Raji (cell line): ENCODE measurements around the gene RNF144A.

Experiments used
- POLR2A ChIP-seq: IDR thresholded peaks from 2 replicates; pipeline ENCODE4 v1.6.1; 2011; ENCODE audit warnings: low read depth, low read length, control low read depth; ENCODE audit not compliant: insufficient read depth

RNF144A gene

GRCh38 chr2:7034303-7034702, 117.1 kb downstream of the RNF144A start:
- TF ChIP-seq POLR2A = no peak

DNA sequence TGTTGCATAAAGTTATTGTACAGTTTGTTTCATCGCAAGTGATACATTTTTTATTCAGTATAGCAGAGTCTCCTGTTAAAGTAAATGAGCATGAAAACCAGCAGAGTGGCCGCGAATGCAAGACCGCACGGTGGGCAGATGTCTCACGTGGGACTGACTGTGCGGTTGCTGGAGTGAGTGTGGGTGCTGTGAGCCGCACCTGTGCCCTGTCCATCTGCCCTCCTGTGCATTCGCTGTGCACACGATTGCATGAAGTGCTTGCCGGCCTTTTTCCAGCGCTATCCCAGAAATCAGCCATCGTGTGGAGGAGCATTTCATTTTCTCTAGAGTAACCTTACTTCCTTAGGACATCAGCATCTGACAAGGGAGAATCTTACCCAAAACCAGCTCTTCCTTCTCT, 118.7 kb downstream of the RNF144A start:
- no peak for TF ChIP-seq POLR2A

GRCh38 chr2:7037340-7038333, 120.4 kb downstream of the RNF144A start:
- TF ChIP-seq POLR2A = no peak

DNA sequence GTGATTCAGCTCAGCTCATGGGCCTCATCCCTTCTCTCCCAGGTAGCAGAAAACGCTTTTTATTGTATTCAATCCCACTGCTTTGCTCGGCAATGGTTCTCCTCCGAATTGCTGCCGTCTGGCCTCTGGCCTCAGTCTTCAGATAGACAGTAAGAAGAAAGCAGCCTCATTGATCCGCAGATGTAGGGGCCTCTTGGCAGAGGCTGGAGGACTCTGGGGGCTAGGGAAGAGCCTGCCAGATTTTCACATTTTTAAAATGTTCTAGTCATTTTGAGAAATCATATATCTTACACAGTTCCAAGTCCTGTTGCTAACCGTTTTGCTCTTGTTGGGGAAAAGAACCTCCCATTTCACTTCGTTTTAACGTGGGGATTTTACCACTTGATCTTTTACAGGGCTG, 123.3 kb downstream of the RNF144A start:
- TF ChIP-seq POLR2A = no peak

GRCh38 chr2:7041421-7041820, 124.2 kb downstream of the RNF144A start:
- TF ChIP-seq POLR2A = no peak

GRCh38 chr2:7043690-7044089, 126.5 kb downstream of the RNF144A start:
- TF ChIP-seq POLR2A = no peak

DNA sequence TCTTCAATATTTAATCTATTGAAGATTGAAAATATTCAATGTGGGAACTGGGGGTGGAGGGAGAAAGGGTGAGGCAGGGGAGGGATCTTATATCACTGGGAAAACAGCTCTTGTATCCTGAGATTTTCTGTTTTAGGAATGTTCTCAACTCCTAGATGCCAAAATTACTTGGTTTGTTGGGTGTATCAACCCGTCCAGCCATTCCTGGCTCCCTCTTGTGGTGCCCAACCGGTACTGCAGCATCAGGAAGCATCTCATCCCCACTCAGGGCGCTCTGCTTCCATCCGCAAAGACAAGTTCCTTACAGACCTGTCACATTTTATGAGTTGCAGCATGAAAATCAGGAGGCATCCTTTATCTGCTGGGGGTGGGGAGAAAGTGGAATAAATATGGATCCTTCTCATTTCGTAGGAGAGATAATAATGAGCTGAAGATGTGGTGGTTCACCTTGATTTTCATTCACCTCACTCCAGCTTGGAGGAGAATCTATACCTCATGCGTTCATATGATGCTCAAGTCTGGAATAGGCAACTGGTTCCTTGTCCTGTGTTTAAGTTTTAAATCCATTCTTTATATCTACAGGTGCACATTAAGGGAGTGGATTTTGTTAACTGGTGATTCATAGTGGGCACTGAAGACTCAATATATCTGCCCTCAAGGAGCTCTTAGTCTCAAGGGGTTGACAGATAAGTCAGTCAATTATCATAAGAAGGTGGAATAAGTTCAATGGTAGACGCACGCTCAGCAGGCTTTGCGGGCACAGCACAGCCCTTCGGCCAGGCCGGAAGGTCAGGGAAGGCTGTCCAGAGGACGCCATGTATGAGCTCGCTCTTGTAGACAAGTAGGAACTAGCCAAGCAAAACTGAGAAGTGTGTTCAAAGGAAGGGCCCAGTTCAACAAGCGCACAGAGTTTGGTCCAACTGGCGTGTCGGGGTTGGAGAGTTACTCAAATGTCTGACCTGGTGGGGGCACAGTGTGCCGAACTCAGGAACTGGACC, 127.3 kb downstream of the RNF144A start:
- TF ChIP-seq POLR2A = no peak

- TF ChIP-seq POLR2A = no peak
Observed at GRCh38 chr2:7045601-7046590, 128.7 kb downstream of the RNF144A start.

DNA sequence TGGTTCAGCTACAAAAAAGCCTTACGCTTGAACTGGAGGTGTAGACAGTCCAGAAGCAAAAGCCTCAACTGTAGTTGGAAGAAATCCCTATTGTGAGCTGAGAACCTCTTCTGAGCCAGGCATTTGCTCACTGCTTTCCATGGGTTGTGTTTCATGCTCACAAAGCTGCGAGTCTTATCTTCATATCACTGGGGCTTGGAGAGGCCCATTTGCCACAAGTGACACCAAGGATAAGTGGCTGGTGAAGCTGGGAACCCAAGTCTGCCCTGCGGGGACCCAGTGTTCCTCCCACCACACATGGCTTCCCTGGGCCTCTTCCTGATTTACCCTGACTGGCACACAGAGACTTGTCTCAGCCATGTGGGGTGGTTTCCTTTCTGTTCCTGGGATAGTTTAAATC, 130.4 kb downstream of the RNF144A start:
- no peak for TF ChIP-seq POLR2A

GRCh38 chr2:7048762-7049294, 131.6 kb downstream of the RNF144A start:
- TF ChIP-seq POLR2A = no peak

DNA sequence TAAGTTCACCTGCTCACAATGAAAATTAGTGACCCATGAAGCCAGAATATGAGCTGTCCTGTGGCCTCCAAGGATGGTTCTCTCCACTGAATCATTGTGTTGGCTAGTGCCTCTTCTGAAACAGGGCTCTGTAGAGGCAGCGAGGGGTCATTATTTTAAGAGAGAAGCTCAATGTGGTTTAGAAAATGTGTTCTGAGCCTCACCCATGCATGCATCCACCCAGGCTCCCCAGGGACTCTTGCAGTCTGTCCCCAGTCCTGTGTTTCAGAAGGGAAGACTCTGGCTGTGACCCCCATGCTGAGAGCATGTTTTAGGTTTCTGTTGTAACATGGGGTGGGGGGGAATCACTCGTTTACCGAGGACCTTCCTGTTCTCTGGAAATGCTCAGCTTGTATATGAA, 135.2 kb downstream of the RNF144A start:
- TF ChIP-seq POLR2A = no peak

DNA sequence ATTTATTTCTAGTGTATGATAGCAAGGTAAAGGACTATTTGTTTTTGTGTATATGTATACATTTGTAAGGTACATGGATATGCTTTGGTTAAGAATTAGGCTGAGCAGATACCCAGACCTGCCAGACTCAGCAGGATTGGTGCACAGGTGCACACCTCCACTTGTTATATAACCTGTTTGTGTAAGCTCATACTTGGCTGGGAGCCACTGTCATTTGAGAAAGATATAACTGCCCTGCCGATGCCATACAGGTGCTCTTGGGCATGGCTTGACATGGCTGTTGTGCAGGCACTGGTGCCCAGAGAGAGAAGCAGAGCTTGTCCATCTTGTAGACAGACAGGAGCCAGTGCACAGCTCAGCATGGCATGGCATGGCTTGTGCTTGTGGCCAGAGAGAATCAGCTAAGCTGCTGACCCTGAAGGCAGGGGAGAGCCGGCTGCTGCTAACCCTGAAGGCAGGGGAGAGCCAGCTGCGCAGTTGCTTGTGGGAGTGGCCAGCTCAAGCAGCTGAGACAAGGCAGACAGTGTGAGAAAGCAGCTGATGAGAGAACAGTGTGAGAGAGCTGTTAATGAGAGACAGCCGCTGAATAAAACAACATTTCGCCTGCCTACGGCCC, 136.5 kb downstream of the RNF144A start:
- TF ChIP-seq POLR2A = no peak

GRCh38 chr2:7057865-7058400, 140.7 kb downstream of the RNF144A start:
- no peak for TF ChIP-seq POLR2A

- TF ChIP-seq POLR2A = no peak
Observed at GRCh38 chr2:7060156-7060555, 142.9 kb downstream of the RNF144A start.
